Stimulated activated CD8-positive, alpha-beta memory T cell treated with anti-CD3 and anti-CD28 coated beads, Interleukin-4, amount 100 ng/mL, for 48 hours (primary cell): Measurements from ENCODE around the gene SUOX.
A peak's percentile ranks its signal among the peaks of the same experiment; 100 is the strongest.
"Not testable (repeated sequence)": the region's sequence is repeated elsewhere in the genome, so short reads cannot be mapped to it uniquely, and the experiment has no call there.

Source experiments
- DNase-seq: peaks from one replicate; pipeline ENCODE4 v3.0.0-alpha.2; 2020

SUOX gene

GRCh38 chr12:55996715-55997534, at the start of gene SUOX:
SUOX (plus strand) TSS chr12:55997276; CDS start chr12:56002222, 4,946 bp downstream.
- DNase-seq = peak; percentile 65

DNA sequence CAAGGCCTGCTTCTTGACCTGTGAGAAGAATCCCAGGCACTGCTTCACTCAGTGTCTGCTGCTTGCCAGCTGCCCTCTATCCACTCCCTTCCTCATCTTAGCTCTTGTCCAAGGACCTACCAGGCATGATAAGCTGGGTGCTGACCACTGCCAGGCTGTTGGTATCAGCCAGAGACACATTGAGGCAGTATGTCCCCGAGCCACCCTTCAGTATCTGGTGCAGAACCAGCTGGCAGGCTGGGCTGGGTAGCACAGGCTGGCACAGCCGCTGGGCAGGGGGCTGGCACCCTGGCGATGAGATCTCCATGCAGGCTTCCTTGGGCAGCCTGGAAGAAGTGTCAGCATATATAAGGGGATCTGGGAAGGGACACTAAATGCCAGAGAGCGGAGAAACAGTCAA, 41.7 kb upstream of the SUOX start:
- DNase-seq = no peak

GRCh38 chr12:55955800-55956508, 41.1 kb upstream of the SUOX start:
- peak; percentile 69 for DNase-seq

GRCh38 chr12:55957106-55957859, 39.8 kb upstream of the SUOX start:
- DNase-seq = no peak

DNA sequence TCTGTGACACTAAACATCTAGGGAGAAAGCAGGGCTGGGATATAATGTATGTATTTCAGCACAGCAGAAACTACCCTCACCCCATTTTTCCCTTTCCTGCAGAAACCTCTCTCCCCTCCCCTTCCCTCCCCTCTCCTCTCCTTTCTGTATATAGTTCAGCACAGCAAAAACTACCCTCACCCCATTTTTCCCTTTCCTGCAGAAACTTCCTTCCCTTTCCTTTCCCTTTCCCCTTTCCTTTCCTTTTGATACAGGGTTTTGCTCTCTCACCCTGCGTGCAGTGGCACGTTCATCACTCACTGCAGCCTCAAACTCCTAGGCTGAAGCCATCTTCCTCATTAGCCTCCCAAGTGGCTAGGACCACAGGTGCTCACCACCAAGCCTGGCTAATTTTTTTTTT, 33.3 kb upstream of the SUOX start:
- DNase-seq = no peak

- DNase-seq = no peak
Measured at GRCh38 chr12:55965240-55965639, 31.8 kb upstream of the SUOX start.

DNA sequence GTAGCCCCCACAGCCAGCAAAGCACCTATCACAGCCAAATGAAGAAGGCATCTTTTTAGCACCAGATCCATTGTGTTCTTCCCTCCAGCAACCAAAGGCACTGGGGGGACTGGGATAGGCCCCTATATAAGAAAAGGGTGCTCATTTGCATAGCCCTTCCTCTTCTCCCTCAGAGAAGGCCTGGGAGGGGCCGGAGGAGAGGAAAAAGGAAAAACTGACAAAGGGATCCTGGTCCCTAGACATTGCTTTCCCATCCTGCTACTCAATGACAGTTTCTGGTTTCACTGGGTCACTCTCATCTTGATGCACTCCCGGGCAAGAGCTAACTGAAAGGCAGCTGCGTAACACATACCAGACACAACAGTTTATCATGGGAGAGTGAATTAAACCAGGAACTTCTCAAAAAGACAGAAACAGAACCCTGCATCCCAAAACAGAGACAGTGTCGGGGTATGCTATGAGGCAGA, 31.1 kb upstream of the SUOX start, which contains the start of gene PMEL:
Gene PMEL (minus strand): TSS at position 102 of the 467 bp plus-strand sequence. CDS start 31 bp downstream, at position 71.
- no peak for DNase-seq

- DNase-seq = peak; percentile 98
Measured at GRCh38 chr12:55966408-55967281, 30.4 kb upstream of the SUOX start, which contains the start of gene CDK2. CDK2 (plus strand) TSS chr12:55966830; CDS start chr12:55967009, 179 bp downstream.

GRCh38 chr12:55969356-55969755, 27.7 kb upstream of the SUOX start:
- no peak for DNase-seq

- no peak for DNase-seq
Measured at GRCh38 chr12:55970775-55971174, 26.3 kb upstream of the SUOX start.

- no peak for DNase-seq
Measured at GRCh38 chr12:55972042-55972441, 25.0 kb upstream of the SUOX start.

DNA sequence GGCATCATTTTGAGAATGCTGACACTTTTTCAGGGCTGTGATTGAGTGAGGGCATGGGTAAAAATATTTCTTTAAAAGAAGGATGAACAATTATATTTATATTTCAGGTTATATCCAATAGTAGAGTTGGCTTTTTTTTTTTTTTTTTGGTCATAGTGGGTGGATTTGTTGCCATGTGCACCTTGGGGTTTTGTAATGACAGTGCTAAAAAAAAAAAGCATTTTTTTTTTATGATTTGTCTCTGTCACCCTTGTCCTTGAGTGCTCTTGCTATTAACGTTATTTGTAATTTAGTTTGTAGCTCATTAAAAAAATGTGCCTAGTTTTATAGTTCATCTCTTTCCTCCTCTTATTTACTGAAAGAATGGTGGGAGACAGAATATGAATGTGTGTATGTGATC, 24.6 kb upstream of the SUOX start:
- DNase-seq = no peak

DNA sequence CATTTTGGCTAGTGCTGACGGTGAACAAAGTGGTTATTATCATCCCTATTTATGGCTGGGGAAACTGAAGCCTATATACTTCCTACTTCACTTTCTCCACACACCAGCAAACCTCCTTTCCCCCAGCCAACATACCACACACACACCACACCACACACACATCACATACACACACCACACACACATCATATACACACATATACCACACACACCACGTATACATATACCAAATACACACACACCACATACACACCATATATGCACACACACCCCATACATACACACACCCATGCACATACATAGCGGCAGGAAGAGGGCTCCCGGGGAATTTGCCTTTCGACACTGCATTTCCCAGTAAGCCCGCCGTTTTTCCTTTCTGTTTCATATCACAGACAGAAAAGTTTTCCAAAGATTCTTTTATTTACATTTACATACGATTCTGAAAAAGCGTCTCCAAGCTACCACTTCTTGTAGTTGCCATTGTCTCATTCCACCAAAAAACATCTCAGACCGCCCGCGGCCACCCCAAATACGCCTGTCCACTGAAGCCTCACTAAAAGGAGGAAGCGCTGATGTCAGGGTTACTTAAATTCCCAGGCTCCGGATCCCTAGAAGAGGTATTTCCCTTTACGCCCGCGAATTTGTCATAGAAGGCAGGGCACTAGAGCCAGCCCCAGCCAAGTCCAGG, 24.0 kb upstream of the SUOX start:
- DNase-seq = no peak

GRCh38 chr12:55973599-55974307, 23.3 kb upstream of the SUOX start, which contains the start of gene RAB5B:
RAB5B (plus strand) TSS chr12:55974078; CDS start chr12:55986961, 12,883 bp downstream.
- DNase-seq = peak; percentile 97

- DNase-seq = peak; percentile 54
Measured at GRCh38 chr12:55974308-55974730, 22.8 kb upstream of the SUOX start.

DNA sequence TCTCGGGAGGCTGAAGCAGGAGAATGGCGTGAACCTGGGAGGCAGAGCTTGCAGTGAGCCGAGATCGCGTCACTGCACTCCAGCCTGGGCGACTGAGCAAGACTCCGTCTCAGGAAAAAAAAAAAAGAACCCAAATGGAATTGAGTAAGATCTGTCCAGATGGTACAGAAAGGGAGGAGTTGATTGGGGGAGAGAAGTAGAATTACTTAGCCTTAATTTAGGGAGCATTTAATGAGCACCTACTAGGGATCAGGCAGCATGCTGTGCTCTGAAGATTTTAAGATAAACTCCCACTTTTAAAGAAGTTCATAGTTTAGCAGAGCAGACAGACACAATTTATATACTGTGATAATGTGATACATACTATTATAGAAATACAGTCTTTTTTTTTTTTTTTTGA, 18.7 kb upstream of the SUOX start:
- DNase-seq = no peak

GRCh38 chr12:55979069-55979468, 18.0 kb upstream of the SUOX start:
- DNase-seq = no peak

DNA sequence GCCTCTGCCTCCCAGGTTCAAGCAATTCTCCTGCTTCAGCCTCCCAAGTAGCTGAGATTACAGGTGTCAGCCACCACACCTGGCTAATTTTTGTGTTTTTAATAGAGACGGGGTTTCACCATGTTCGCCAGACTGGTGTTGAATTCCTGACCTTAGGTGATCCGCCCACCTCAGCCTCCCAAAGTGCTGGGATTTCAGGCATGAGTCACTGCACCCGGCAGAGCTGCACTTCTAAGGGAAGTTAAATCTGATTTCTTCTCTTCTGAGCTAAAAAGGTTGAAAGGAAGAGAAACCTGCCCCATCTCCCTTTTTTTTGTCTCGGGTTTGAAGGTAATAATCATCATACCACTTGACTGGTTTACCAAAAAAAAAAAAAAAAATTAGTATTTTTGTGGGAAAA, 15.2 kb upstream of the SUOX start:
- DNase-seq = not testable (repeated sequence)

DNA sequence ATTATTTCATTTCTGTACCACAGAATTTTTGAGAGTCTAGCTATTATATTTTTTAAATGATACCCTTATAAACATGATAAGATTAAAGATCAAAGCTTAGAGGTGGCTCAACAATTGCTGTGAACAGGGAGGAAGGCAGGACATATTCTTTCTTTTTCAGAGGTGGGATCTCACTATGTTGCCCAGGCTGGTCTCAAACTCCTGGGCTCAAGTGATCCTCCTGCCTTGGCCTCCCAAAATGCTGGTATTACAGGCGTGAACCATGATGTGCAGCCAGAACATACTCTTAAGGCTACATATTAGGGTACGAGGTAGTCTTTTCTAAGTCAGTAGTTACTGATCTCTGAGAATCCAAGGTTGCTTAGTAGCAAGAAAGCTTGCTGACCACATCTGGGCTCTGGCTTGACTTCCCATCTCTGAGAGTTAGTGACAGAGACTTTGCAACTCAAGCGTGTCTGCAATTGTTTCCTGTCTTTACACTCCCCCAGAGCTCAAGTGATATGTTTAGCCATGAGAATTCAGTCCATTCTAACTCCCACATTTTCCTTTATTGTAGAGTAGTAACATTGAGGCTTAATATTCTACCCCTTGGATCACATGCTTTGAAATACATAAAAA, 14.6 kb upstream of the SUOX start:
- no peak for DNase-seq

GRCh38 chr12:55983232-55983842, 13.7 kb upstream of the SUOX start:
- DNase-seq = no peak
